HG03025 (cell line): Measurements from ENCODE around the gene C1orf52.
"Not testable (repeated sequence)": the region's sequence is repeated elsewhere in the genome, so short reads cannot be mapped to it uniquely, and the experiment has no call there.

Experiments
- ATAC-seq: cut with Tn5 transposase; IDR thresholded peaks from one replicate; pipeline ENCODE4 v1.9.1; 2021; ENCODE audit warnings: mild to moderate bottlenecking, moderate library complexity; ENCODE audit not compliant: unreplicated experiment, low FRiP score

Gene C1orf52

DNA sequence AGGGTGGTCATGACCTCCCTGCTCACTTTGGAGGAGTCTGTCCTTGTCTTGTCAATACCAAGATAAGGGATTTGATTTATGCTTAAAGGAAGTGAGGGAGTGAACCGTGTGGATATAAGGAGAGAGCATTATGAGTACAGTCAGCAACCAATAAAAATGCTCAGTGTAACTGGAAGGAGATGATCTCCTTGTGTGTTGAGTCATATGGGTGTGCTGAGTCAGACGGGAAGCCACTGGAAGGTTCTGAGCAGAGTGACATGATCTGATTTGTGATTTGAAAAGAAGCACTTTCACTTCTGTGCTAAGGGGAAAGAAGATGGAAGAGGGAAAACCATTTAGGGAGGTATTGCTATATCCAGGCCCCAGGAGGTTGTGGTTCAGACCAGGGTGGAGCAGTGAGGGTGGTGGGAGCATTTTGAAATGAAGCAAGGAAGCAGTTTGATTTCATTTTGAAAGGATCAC is 19.4 kb upstream of the C1orf52 start:
- no peak for ATAC-seq

- no peak for ATAC-seq
Measured at GRCh38 chr1:85277802-85278201, 18.3 kb upstream of the C1orf52 start.

DNA sequence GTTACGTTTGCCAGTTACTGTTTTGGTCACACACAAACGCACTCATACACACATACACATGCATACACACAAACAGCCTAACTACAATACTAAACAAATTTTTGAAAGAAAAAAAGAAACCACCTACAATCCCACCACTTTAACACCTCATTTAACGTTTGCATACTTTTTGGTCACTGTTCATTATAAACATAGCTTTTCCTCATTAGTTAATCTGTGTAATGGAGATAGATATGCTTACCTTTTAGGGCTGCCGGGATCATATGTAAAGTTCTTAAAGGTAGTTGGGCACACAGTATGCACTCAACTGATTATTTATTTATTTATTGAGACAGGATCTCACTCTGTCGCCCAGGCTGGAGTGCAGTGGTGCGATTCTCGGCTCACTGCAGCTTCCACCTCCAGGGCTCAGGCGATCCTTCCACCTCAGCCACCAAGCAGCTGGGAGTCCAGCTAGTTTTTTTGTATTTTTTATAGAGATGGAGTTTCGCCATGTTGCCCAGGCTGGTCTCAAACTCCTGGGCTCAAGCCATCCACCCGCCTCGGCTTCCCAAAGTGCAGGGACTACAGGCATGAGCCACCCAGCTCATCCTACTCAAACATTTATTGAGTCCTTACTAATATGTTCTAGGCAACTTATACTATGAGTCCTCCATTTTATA is 17.6 kb upstream of the C1orf52 start:
- no peak for ATAC-seq

- ATAC-seq: peak; percentile 96
Measured at GRCh38 chr1:85276215-85276977, 16.9 kb upstream of the C1orf52 start, which contains the start of gene BCL10. TSS of gene BCL10 (minus strand) at chr1:85276632. CDS start at chr1:85276352, 280 bp downstream.

DNA sequence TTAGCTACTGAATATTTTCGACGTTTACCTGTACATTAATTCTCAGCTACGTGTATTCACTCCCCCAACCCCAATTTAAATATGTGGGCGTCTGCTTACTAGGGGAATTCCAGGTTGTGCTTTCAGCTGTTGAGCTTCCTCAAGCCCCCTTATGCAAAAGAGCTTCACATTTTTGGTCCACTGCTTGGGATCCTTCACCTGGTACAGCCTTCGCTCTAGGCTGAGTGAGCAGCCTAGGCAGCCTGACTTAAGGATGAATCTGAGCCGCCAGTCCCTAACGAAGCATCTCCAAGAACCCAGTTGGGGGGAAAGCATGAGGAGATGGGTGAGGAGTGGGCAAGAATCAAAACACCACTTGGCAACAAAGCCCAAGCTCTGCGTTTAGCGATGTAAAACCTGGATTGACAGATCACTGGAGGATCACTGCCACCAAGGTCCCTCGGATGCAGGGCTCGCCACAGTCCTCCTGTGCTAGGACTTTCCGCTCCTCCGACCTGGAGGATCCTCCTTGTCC is 16.3 kb upstream of the C1orf52 start:
- no peak for ATAC-seq

- ATAC-seq: no peak
Measured at GRCh38 chr1:85274969-85275453, 15.5 kb upstream of the C1orf52 start.

DNA sequence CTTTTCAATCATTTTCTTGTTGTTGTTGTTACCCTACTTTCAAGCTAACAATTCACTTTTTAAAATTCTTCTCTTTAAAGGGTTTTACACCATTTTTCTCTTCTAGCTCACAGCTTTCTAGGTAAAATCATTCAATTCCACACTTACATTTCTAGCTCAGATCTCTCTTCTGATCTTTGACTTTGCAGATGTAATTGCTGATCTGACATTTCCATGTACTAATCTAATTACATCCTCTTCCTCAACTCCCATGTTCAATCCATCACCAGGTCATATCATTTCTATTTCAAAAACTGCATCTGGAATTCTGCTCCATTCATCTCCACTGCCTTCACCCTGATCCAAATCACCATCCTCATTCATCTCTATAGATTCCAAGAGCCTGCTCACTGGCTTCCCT is 13.9 kb upstream of the C1orf52 start:
- ATAC-seq: no peak

DNA sequence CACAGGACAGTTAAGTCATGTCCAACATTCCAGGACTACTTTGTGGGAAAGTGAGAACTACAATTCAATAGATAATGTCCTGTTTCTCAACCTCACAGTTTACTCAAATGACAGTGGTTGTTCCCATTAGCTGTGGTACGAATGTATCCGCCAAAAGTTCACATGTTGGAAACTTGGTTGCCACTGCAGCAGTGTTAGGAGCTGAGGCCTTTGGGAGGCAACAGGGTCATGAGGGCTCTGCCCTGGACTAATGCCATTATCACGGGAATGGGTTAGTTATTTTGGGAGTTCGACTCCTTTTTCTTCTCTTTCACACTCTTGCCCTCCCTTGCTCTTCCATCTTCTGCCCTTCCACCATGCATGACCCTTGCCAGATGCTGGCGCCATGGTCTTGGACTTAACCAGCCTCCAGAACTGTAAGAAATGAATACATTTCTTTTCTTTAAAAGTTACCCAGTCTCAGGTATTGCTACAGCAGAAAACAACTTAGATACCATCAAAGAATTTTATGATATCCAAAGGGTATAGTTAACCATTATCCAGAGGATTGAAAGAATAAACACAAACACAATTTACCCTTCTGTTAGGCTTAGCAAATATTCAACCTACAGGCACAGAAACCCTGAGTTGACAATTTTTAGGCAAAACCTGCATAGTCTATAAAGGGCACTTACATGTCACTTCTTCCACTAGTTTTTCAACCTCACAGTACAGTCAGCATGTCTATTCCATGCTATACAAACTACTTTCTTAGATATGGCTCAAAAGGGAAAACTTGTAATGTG is 9.5 kb upstream of the C1orf52 start:
- ATAC-seq: no peak

GRCh38 chr1:85267313-85267712 is 7.9 kb upstream of the C1orf52 start:
- no peak for ATAC-seq

- ATAC-seq: no peak
Measured at GRCh38 chr1:85264150-85264549, 4.7 kb upstream of the C1orf52 start.

GRCh38 chr1:85262985-85263384 is 3.5 kb upstream of the C1orf52 start:
- ATAC-seq: no peak

- no peak for ATAC-seq
Measured at GRCh38 chr1:85259912-85260274, 431 bp upstream of the C1orf52 start.

- no peak for ATAC-seq
Measured at GRCh38 chr1:85258536-85259117, 835 bp downstream of the C1orf52 start.

GRCh38 chr1:85249042-85249441 is 10.4 kb downstream of the C1orf52 start:
- not testable (repeated sequence) for ATAC-seq

DNA sequence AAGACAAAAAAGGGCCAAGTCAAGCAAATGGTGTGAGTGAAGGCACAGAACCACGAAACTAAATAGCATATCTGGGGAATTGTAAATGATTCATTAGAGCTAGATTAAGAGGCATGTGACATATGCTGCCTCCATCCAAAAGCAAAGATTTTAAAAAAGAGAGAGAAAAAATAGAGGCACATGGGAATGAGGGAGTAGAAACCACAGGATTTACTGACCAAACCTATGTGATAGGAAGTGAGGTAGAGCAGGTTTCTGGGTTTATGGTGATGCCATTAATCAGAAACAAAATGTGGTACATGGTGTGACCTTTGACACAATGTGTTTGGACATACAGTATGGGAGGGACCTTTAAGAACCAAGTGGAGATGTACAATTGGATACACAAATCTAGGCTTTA is 13.6 kb downstream of the C1orf52 start:
- no peak for ATAC-seq

DNA sequence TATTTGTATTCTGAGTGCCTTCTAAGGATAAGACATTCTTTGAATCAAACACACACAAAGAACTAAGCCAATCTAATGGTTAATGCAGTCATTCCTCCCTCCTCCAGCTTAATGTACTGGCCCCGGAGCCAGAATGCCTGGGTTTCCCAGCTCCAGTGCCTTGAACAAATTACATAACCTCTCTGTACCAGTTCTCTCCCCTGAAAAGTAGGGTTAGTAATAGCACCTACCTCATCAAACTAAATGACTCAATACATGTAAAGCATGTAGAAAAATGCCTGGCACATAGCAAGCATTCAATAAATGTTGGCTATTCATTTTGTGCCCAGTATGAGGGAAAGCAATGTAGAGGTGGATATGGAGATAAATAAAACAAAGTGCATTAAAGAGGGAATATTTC is 14.0 kb downstream of the C1orf52 start:
- ATAC-seq: no peak

- ATAC-seq: no peak
Measured at GRCh38 chr1:85244271-85245061, 15.0 kb downstream of the C1orf52 start.

DNA sequence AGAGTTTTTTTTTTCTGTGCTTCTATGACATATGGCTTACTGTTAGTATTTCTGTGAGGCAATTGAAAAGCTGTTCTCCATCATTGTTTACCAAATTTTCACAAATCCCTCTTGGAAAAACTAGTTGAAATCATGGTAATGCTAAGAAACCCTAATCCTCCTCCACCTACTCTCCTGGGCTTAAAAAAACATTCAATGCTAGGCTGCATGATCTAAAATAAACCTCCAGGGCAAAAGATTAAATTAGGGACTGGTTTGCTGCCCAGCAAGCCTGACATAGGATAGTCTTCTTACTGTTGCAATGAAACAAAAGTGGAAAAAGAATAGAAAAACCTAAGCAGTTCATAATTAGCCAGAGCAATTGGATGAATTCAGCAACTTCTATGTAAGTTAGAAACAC is 16.1 kb downstream of the C1orf52 start:
- ATAC-seq: no peak

DNA sequence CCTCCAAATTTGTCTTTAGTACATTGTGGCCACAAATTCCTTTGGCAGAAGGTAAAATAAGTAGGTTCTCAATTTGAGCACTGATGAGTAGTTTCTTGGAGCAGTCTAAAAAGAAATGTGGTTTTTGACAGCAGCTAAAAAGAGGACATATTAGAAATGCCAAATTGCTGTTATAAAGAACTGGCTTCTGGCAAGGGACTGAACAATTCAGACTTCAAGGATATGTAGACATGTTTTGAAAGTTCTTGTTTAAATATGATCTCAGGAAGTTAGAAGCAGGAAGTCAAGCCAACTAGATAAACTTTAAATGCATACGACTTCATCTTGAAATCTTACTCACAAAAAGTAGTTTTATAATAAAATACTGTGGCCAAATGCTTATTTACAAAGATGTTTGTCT is 18.8 kb downstream of the C1orf52 start:
- ATAC-seq: no peak

GRCh38 chr1:85240174-85240601 is 19.3 kb downstream of the C1orf52 start:
- ATAC-seq: no peak
